Keratinocyte (primary cell): ENCODE measurements around the gene FBXO33. TPM values are rescaled to one million over a fixed set of nuclear protein-coding genes. Genes with fewer than 3 reads are reported as not detected.
A peak's percentile ranks its signal among the peaks of the same experiment; 100 is the strongest.

ENCODE experiments used
- DNase-seq: peaks from one replicate; pipeline ENCODE4 v3.0.0-alpha.2; 2011; ENCODE audit warnings: low read depth, missing footprints, low spot score
- FAIRE-seq: peaks from 2 replicates; lab custom pipeline; 2011; peaks lifted over from hg19 to GRCh38; lab: Jason Lieb, UNC
- H2AFZ ChIP-seq: 2 replicates; pipeline ENCODE4 v1.6.0; 2012; ENCODE audit warnings: low read length, control low read depth, inconsistent platforms; ENCODE audit not compliant: control insufficient read depth
- H3K27ac ChIP-seq: 2 replicates; pipeline ENCODE4 v1.5.1; 2011; ENCODE audit warnings: low read length; ENCODE audit not compliant: control insufficient read depth, insufficient read depth
- H3K27me3 ChIP-seq: 3 replicates; pipeline ENCODE4 v1.6.0; 2011; ENCODE audit warnings: low read length; ENCODE audit not compliant: control insufficient read depth, insufficient read depth; ENCODE audit errors: extremely low read depth
- H3K36me3 ChIP-seq, 2 experiments: 2 replicates in 1 of 2; 3 replicates in 1 of 2; pipeline ENCODE4 v1.5.1; 2011; ENCODE audit warnings: low read length in 2 of 2, mild to moderate bottlenecking in 1 of 2; ENCODE audit not compliant: control insufficient read depth in 2 of 2, insufficient read depth in 2 of 2; ENCODE audit errors: extremely low read depth in 1 of 2
- H3K4me1 ChIP-seq: 3 replicates; pipeline ENCODE4 v1.5.1; 2011; ENCODE audit warnings: low read length; ENCODE audit not compliant: control insufficient read depth, insufficient read depth; ENCODE audit errors: extremely low read depth
- H3K4me2 ChIP-seq: 3 replicates; pipeline ENCODE4 v1.6.0; 2011; ENCODE audit warnings: low read depth, low read length; ENCODE audit not compliant: control insufficient read depth, insufficient read depth; ENCODE audit errors: extremely low read depth
- H3K4me3 ChIP-seq, 3 experiments: fragments of 200-600 bp in 1 of 3; sonication (generic) in 1 of 3; 2 replicates in 2 of 3; 3 replicates in 1 of 3; pipeline ENCODE4 v1.5.1; 2011 to 2016; ENCODE audit warnings: low read length in 3 of 3, mild to moderate bottlenecking in 3 of 3, control low read depth in 2 of 3, inconsistent platforms in 1 of 3, low read depth in 1 of 3, mixed read lengths in 1 of 3, mixed run types in 1 of 3, moderate library complexity in 1 of 3; ENCODE audit not compliant: control insufficient read depth in 2 of 3, insufficient read depth in 2 of 3; ENCODE audit errors: extremely low read depth in 1 of 3
- H3K79me2 ChIP-seq: 2 replicates; pipeline ENCODE4 v1.6.0; 2012; ENCODE audit warnings: low read length; ENCODE audit not compliant: control insufficient read depth, insufficient read depth
- H3K9ac ChIP-seq: 3 replicates; pipeline ENCODE4 v1.6.0; 2011; ENCODE audit warnings: low read length; ENCODE audit not compliant: control insufficient read depth, insufficient read depth; ENCODE audit errors: extremely low read depth
- H3K9me1 ChIP-seq: 3 replicates; pipeline ENCODE4 v1.6.0; 2011; ENCODE audit warnings: low read length; ENCODE audit not compliant: control insufficient read depth, insufficient read depth; ENCODE audit errors: extremely low read depth
- H3K9me3 ChIP-seq: 2 replicates; pipeline ENCODE4 v1.5.1; 2012; ENCODE audit warnings: low read depth, low read length; ENCODE audit not compliant: control insufficient read depth
- H4K20me1 ChIP-seq: 3 replicates; pipeline ENCODE4 v1.6.0; 2011; ENCODE audit warnings: low read length; ENCODE audit not compliant: control insufficient read depth, insufficient read depth; ENCODE audit errors: extremely low read depth
- CTCF ChIP-seq, 3 experiments: IDR thresholded peaks in 1 of 3; conservative IDR thresholded peaks in 1 of 3; optimal IDR thresholded peaks in 1 of 3; 2 replicates in 2 of 3; 3 replicates in 1 of 3; pipeline versions ENCODE3 to v1.5.1; 2011; ENCODE audit warnings: low read length in 3 of 3, mild to moderate bottlenecking in 3 of 3, moderate library complexity in 2 of 3, control low read depth in 1 of 3, inconsistent platforms in 1 of 3; ENCODE audit not compliant: insufficient read depth in 2 of 3; ENCODE audit errors: extremely low read depth in 1 of 3
- EZH2 ChIP-seq: IDR thresholded peaks from one replicate; pipeline ENCODE4 v1.6.1; 2012; ENCODE audit warnings: inconsistent platforms, mild to moderate bottlenecking, low read length, moderate library complexity
- dilution Hi-C: fragments of 300-500 bp; cut with MboI; formaldehyde crosslinking; loops from one replicate; pipeline ENCODE4 v1.7.0; 2020; ENCODE audit warnings: low sequenced_read_pairs; ENCODE audit not compliant: extremely low pct_ligation_motif_present
- polyA minus RNA-seq, 3 experiments: library from RNA; depleted of rRNA, polyadenylated mRNA; stranded (reverse); fragments of >200 nt; gene quantifications; 1 replicate in 1 of 3; 2 replicates in 1 of 3; 3 replicates in 1 of 3; pipeline ENCODE4 v1.2.3, GENCODE V29; 2011
- polyA plus RNA-seq, 5 experiments: library from polyadenylated mRNA; depleted of rRNA in 3 of 5; stranded (reverse) in 3 of 5; stranded (forward) in 1 of 5; unstranded in 1 of 5; fragments of >200 nt; gene quantifications; 1 replicate in 1 of 5; 2 replicates in 3 of 5; 3 replicates in 1 of 5; pipeline versions ENCODE4 v1.2.1 to v1.2.3, GENCODE V29; 2011 to 2012; ENCODE audit warnings: missing spikeins in 2 of 5, low read depth in 1 of 5, low replicate concordance in 1 of 5

FBXO33 gene
- polyA plus RNA-seq: 6.6 to 12.0 TPM (median 8.4 TPM) in 3 replicates
- polyA plus RNA-seq (2011; ENCODE audit: low read depth): 3.0 TPM
- polyA plus RNA-seq (2011; cell fraction: cytosol; rRNA removed): 4.3 and 10.0 TPM in 2 replicates
- polyA plus RNA-seq (2011; cell fraction: nucleus; rRNA removed): 7.8 and 9.4 TPM in 2 replicates
- polyA plus RNA-seq (2012; ENCODE audit: low replicate concordance): 6.9 and 7.0 TPM in 2 replicates
- polyA minus RNA-seq: 1.3 to 8.4 TPM (median 7.2 TPM) in 3 replicates
- polyA minus RNA-seq (2011; cell fraction: cytosol; rRNA and poly(A)+ RNA removed): 7.9 TPM
- polyA minus RNA-seq (2011; cell fraction: nucleus; rRNA and poly(A)+ RNA removed): 6.5 and 8.2 TPM in 2 replicates

- TF ChIP-seq EZH2 (no peak), CTCF (optimal IDR thresholded peaks at IDR 0.05 in 1 of 3, IDR thresholded peaks at IDR 0.05 in 1 of 3, conservative IDR thresholded peaks at IDR 0.05 in 1 of 3; ENCODE audit: extremely low read depth in 1 of 3, insufficient read depth in 2 of 3, low read length in 3 of 3) (no peak)
- no peaks in the 10 kb centered on the region for H3K36me3 ChIP-seq
- FAIRE-seq (no peak), DNase-seq (peak; percentile 55)
- peaks cover 10% of the 10 kb centered on the region for H3K4me1 ChIP-seq
- peak within 1 kb of the TSS; percentile 92 to 98 (median 93) for H3K4me3 ChIP-seq
- H4K20me1 ChIP-seq: no peaks in the 10 kb centered on the region
- H3K9me3 ChIP-seq: no peaks in the 10 kb centered on the region
- dilution Hi-C loops: no loop called here
- H3K79me2 ChIP-seq: peaks cover 16% of the 10 kb centered on the region
- H3K27me3 ChIP-seq: no peaks in the 10 kb centered on the region
- peak within 1 kb of the TSS; percentile 99 for H2AFZ ChIP-seq
- peak within 1 kb of the TSS; percentile 98 for H3K4me2 ChIP-seq
- no peaks in the 10 kb centered on the region for H3K9me1 ChIP-seq
- peak within 1 kb of the TSS; percentile 99 for H3K27ac ChIP-seq
- peak within 1 kb of the TSS; percentile 99 for H3K9ac ChIP-seq
Measured at GRCh38 chr14:39432179-39432618, at the start of gene FBXO33. TSS of gene FBXO33 (minus strand) at chr14:39432433. CDS start at chr14:39432162, 271 bp downstream.

GRCh38 chr14:39474416-39474911 is 42.2 kb upstream of the FBXO33 start:
- Histone ChIP-seq H3K4me2 (no peak overlapping the region), H3K4me1 (no peaks in the 10 kb centered on the region), H3K9me3 (no peaks in the 10 kb centered on the region), H3K9ac (no peak overlapping the region), H3K9me1 (no peaks in the 10 kb centered on the region), H3K27ac (no peak overlapping the region), H3K27me3 (no peaks in the 10 kb centered on the region), H4K20me1 (no peaks in the 10 kb centered on the region), H3K4me3 (no peak overlapping the region), H3K79me2 (no peaks in the 10 kb centered on the region), H3K36me3 (no peaks in the 10 kb centered on the region), H2AFZ (no peak overlapping the region)
- dilution Hi-C loops: no loop called here
- no peak for FAIRE-seq
- TF ChIP-seq CTCF (optimal IDR thresholded peaks at IDR 0.05 in 1 of 3, IDR thresholded peaks at IDR 0.05 in 1 of 3, conservative IDR thresholded peaks at IDR 0.05 in 1 of 3; ENCODE audit: extremely low read depth in 1 of 3, insufficient read depth in 2 of 3, low read length in 3 of 3): no peak
- no peak for TF ChIP-seq EZH2
- DNase-seq: no peak
